IPS-NIHi11 (cell line): ENCODE measurements around the gene PAM.

Experiments used
- DNase-seq: peaks from one replicate; pipeline ENCODE4 v3.0.0; 2012; ENCODE audit warnings: mixed read lengths, low spot score

Gene PAM

DNA sequence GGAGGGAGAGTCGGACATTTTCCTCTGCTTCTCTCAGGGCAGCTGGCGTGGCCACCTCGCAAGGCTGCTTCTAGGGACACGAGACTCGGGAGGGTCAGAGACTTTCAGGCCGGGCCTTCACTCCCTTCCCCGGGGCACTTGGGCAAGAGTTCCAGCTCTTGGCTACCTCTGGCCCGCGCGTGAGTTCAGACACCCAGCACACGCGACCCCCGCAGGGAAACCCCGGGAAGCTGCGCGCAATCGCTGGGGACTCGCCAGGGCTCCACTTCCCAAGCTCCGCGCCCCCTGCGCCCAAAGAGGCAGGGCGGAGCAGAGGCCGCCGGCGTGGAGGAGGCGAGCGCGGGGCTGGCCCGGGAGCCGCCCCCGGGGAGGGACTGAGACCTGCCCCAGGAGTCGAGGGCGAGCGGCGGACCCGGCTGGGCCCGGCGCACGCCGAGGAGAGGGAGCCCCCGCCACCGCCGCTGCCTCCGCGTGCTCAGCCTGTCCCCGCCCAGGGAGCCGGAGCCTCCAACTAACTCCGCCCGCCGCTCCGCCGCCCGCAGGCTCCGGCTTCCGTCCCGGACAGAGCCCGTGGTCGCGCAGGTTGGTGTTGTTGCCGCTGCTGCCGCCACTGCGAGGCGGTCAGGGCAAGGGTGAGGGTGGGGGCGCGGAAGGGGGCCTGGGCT, at the start of gene PAM:
TSS of gene PAM (plus strand) at position 539 of the 665 bp plus-strand sequence. CDS start 110,891 bp downstream, outside the sequence.
- peak; percentile 91 for DNase-seq

GRCh38 chr5:102711525-102712385, 43.4 kb upstream of the PAM start:
- DNase-seq, result no peak

DNA sequence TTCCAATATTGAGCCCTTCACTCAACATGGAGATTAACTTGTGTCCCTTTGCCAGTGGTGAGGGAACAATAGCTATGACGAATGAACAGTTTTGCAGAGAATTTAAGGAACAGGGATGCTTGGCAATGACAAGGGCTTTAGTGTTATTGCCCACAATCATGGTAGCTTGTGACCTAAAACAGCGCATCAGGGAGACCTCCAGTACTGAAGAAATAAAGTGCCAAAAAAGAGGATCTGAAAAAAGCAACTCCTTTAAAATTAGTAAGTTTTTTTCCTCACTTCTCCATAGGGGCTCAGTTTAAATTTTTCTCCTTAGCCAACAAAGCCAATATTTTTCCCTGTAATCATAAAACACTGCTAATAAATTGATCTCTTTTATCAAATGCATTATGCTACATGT, 41.8 kb upstream of the PAM start:
- DNase-seq, result no peak

DNA sequence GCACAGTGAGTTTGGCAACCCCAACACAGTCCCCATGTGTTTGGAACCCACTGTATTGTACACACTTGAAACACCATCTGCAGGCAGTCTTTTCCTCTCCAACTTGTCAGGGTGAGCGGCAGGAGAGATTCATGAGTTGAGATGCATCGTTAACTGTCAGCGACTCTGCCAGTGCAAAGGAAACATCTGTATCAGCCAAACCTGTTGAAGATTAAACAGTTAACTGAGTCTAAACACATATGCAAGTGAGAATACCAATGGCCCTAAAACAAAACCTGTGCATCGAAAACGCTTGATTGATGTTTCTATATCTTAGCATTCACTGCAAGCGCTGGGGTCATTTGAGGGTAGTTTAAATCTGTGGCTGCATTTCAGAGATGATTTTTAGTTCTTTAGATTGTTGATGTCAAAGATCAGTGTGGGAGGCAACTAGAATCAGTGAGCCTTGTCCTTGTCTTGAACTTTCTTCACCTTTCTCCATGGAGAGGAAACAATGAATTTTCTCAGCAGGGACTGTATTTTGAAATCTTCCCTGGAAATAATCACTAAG, 41.3 kb upstream of the PAM start:
- no peak for DNase-seq

DNA sequence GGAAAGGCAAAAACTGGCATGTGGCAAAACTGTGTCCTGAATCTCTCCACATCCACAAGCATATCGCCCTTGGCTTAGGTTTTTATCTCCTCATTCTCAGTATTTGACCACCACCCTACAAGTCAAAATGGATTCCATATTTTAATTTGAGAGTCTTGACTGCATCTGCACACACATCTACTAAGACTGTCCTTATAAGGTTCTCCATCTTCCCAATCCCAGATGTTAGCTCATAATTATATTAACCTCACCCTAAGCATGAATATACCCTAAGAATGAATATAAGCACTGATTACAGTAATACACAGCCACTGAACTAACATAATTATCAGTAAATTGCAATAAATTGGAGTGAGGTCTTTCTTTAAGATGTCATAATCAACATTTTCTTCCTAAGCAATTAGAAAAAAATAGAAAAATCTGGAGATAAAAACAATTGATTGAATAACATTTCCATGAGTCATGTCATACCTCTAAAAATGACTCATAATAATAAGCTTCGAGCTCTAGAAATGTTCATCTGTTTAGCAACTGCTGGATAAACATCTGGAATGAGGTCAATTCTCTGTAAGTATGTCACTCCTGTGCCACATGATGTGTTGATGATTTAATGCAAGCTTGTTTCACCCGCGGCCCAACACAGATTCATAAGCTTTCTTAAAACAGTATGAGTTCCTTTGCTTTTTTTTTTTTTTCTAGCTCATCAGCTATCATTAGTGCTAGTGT, 39.9 kb upstream of the PAM start:
- DNase-seq, result no peak

DNA sequence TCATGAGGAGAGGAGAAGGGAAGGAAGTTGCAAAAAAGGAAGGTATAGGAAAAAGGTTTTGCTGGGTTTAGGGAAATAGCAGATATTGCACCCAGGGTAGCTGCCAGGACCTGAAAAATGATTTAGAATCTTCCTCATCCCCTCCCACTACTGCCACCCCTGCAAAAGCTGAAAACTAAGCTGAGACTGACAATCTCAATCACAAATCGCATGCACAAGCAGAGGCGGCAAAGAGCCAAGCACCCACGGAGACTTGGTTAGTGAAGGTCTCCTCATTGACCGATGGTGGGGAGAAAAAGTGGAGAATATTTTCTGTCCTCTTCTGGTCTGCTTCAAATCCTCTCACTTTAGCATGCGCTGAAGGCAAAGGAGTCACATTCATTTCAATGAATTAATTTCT, 39.1 kb upstream of the PAM start:
- DNase-seq, result no peak

DNA sequence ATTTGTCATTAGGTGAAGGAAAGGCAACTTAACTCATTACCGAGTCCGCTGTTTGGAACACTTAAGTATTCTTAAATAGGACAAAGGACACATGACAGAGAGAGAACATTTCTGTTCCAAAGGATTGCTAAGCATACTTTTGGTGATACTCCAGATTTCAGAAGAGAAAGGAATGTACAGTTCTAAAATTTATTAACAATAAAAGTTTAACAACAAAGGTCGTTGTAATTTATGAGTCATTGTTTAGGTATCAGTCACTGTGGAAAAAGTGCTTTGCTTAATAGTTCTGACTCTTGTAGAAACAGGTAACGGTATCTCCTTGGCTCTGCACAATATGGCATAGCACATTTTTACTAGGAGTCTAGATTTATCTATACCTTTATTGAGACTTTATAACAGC, 36.3 kb upstream of the PAM start:
- no peak for DNase-seq

GRCh38 chr5:102719886-102720285, 35.2 kb upstream of the PAM start:
- DNase-seq, result no peak

DNA sequence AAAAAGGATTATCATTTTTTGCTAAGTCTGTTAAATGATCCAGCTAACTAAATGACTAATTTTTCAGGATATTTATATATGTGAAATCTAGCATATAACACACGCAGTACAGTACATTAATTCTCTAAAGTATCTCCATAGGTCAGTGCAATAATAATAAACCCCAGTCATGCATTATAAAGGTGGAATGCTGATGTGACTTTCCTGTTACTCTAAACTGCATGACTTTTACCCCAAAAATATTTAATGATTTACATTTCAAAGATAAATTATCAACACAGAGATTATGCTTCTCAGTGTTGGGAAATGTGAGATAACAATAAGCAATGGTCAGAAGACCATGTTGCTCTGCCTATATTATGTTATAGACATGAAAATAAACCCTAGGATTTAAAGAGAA, 34.1 kb upstream of the PAM start:
- no peak for DNase-seq

- DNase-seq, result no peak
Measured at GRCh38 chr5:102722931-102723330, 32.2 kb upstream of the PAM start.

- no peak for DNase-seq
Measured at GRCh38 chr5:102731693-102732092, 23.4 kb upstream of the PAM start.

GRCh38 chr5:102733534-102733933, 21.6 kb upstream of the PAM start:
- no peak for DNase-seq

GRCh38 chr5:102737161-102737560, 17.9 kb upstream of the PAM start:
- no peak for DNase-seq

- DNase-seq, result no peak
Measured at GRCh38 chr5:102737805-102738469, 17.2 kb upstream of the PAM start.

- DNase-seq, result no peak
Measured at GRCh38 chr5:102740515-102740914, 14.6 kb upstream of the PAM start.

DNA sequence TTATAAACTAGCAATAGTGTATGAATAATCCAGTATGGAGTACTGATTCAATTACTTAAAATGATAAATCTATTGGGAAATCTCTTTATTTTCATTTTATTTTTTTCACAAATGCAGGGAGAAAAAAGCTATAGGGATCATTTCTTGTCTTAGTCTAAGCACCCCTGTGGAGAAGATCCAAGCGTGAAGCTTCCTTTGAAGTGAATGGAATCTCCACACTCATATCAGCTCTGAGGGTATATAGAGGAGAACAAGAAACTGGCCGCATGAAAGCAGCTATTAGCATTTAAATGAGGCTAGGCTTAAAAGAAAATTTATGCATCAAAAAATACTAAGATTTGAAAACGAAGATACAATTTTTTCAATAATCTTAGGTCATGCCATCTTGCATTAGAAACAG, 12.9 kb upstream of the PAM start:
- no peak for DNase-seq

DNA sequence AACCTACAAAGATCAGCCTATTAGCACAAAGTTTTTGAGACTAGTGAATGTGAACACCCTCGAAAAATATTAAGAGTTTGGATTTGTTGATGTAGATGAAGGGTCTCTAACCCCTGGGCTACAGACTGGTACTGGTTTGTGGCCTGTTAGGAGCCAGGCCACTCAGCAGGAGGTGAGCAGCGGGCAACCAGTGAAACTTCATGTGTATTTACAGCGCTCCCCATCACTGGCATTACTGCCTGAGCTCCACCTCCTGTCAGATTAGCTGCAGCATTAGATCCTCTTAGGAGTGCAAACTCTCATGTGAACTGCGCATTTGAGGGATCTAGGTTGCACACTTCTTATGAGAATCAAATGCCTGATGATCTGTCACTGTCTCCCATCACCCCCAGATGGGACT, 11.2 kb upstream of the PAM start:
- no peak for DNase-seq

DNA sequence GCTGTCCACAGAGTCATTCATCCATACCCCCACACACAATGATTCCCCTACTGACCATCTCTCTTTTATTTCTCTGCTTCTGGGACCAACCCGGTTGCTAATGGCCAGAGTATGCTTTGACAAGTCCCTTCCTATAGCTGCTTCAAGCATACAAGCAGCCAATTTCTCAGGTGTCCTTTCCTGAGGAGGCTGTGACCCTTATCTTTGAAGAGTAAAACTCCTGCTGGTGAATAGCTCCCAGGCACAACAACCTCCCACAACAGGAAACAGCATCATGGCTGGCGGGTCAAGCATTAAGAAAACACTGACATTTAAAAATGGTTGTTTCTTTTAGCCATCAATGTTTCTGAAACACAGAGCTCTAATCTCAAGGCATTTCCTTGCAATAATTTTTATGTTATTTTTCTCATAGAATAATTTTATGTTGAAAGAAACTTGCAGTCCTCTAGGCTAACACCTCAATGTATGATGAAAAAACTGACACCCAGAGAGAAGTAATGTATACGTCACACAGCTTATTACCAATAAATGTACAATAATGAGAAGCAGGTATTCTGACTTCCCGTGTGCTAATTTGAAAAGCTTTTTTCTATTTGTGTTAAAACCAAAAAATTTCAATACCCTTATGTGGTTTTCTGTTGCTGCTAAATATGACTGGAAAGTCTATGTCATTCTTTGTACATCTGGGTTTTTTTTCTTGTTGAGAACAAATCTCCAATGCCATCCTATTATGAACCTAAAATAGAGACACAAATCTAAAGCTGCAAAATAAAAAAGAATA, 7.5 kb upstream of the PAM start:
- no peak for DNase-seq

DNA sequence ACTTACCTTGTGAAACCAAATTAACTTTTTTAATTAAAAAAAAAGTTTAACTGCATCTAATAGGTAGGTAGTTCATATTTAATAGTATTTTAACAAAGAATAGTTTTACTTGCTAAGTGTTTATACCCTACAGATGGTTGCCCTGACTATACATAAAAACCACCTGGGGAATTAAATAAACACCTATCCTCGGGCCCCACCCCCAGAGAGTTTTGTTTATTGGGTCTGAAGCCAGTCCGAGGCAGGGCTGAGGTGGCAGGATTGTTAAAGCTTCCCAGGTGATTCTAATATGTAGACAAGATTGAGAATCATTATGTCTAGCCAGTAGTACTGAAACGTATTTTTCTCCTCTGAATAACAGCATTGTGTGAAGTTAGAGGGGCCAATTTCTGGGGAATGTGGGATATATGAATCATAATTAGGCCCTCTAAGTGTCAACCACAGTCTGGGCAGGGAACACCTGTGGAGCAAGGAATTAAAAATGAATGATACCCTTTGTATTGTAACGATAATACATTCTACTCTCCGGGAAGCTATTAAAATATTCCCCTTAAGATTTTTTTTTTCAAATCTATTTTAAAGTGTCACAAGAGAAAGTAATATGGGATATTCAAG, 5.6 kb upstream of the PAM start:
- no peak for DNase-seq

DNA sequence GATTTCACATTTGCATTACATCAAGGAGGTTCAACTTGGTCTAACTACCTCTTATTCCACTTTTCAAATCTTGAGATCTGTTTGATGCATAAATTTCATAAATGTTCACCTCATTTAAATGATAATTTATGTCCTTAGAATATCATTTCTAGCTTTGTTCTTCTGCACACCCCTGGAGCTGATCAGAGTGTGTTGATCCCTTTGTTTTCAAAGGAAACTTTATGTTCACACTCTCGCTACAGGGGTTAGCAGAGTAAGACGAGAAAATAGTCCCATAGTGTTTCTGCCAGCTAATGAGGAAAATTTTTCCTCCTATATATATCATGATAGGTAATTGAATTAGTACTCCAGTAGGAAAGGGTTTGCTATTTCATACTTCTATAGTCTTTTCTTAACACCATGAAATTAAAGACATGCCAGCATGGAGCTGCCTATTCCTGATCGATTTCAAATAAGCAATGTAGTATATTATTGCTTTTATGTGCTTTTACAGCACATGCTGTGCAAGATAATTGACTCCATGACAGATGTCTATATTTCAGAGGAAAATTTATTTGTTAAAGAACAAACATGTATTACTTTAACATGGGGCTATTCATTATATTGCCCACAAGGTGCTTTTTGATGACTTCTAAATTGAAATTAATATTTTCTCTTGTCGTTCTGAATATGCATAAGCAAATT, 4.8 kb upstream of the PAM start:
- no peak for DNase-seq
